ENCODE data around the gene CAP2. TPM values are rescaled to one million over a fixed set of nuclear protein-coding genes. Genes with fewer than 3 reads are reported as not detected.
"Not testable (repeated sequence)": the region's sequence is repeated elsewhere in the genome, so short reads cannot be mapped to it uniquely, and the experiment has no call there.

The CAP2 gene
- total RNA-seq, 2 experiments from 2014 or later: not detected

DNA sequence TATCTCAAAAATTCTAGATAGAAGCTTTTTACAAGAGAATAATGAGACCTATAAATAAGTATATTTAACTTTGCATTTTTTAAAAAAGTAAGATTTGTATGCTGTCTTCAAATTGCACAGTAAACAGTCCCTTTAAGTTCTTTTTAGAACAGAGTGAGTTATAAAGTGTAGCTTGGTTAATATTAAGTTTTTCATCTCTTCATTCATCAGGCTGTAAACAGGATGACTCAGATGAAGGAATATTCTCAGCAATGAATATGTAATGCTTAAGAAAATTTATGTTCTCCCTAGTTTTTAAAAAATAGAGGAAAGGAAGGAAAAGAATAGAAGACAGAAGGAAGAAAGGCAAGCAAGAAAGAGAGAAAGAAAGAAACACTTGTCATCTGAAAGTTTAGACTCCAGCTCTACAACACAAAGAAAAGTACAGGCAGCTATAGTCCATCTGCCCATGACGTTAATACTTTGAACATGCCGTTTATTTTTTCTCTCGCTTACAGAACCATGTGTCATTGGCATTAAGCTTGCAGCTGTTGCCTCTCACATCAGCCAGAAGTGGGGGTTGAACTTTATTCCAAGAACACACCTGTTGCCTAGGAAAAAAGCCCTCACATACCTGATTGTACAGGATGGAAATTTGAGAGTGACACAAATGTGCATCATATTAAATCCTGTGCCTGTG, 36.1 kb downstream of the CAP2 start:
- POLR2A ChIA-PET: no interaction called here
- CTCF ChIA-PET: no interaction called here
- no peaks in the 10 kb centered on the region for H3K4me1 Mint-ChIP-seq
- H3K27ac Mint-ChIP-seq: no peak overlapping the region
- no peak for DNase-seq
- H3K36me3 Mint-ChIP-seq (ENCODE audit: low read depth): no peaks in the 10 kb centered on the region
- no peak overlapping the region for H3K4me3 Mint-ChIP-seq
- no peaks in the 10 kb centered on the region for H3K27me3 Mint-ChIP-seq
- no peaks in the 10 kb centered on the region for H3K9me3 Mint-ChIP-seq

DNA sequence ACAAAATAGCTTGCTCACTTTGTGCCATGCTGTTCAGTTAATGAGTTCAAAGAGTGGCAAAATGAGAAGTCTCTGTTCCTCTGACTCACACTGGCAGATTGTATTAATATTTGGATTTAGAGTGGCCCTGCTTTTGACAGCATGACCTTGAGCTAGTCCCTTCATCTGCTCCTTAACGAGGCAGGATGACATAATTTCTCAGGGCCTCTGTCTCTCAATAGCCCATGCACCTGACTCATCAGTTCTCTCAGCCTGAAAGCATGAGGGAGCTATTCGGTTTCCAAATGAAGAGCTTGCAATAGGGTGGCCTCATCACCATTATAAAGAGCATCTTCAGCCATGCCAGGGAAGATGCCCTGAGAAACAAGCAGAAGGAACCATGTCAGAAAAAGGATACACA, 38.2 kb downstream of the CAP2 start:
- DNase-seq: no peak
- H3K27ac Mint-ChIP-seq: no peak overlapping the region
- H3K27me3 Mint-ChIP-seq: no peaks in the 10 kb centered on the region
- POLR2A ChIA-PET: no interaction called here
- no peaks in the 10 kb centered on the region for H3K36me3 Mint-ChIP-seq (ENCODE audit: low read depth)
- H3K4me3 Mint-ChIP-seq: no peak overlapping the region
- H3K4me1 Mint-ChIP-seq: no peaks in the 10 kb centered on the region
- no peaks in the 10 kb centered on the region for H3K9me3 Mint-ChIP-seq
- CTCF ChIA-PET: no interaction called here

DNA sequence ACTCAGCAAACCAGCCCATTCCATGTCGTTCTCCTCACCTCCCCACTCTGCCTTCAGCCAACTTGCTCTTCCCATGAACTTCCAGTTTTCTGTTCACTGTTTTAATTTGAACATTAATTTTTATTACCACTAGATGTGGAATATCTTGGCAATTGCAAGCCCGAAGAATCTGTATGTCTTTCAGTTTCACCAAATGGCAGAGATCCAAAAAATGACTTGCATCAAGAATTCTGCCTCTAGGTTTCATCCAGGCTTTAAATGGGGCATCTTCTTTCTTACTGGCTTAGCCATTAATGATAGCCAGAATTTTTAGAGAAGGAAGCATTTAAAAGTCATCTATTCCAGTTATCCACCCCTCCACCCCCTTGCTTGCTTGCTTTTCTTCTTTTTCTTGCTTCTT, 39.0 kb downstream of the CAP2 start:
- ChIA-PET POLR2A (no interaction called here), CTCF (no interaction called here)
- no peaks in the 10 kb centered on the region for H3K4me1 Mint-ChIP-seq
- H3K27ac Mint-ChIP-seq: no peak overlapping the region
- no peaks in the 10 kb centered on the region for H3K36me3 Mint-ChIP-seq (ENCODE audit: low read depth)
- H3K4me3 Mint-ChIP-seq: no peak overlapping the region
- no peak for DNase-seq
- H3K27me3 Mint-ChIP-seq: no peaks in the 10 kb centered on the region
- H3K9me3 Mint-ChIP-seq: no peaks in the 10 kb centered on the region

DNA sequence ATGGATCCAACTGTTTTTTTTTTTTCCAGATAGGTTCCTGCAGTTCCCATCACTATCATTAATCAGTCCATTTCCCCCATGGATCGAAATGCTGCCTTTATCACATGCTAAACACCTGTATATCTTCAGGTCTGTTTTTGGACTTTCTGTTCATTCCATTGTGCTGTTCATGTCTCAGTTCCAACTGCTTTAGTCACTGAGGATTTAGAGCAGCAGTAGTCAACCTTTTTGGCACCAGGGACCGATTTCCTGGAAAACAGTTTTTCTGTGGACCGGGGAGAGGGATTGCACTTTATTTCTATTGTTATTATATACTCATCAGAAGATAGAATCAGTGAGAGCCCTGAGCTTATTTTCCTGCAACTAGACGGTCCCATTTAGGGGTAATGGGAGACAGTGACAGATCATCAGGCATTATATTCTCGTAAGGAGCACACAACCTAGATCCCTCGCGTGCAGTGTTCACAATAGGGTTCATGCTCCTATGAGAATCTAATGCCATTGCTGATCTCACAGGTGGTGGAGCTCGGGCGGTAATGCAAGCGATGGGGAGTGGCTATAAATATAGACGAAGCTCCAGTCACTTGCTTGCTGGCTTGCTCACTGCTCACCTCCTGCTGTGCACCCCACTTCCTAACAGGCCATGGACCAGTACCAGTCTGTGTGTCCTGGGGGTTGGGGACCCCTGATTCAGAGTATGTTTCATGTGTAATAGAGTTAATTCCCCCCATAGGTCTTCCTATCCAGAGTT, 46.0 kb downstream of the CAP2 start:
- no peak overlapping the region for H3K27ac Mint-ChIP-seq

DNA sequence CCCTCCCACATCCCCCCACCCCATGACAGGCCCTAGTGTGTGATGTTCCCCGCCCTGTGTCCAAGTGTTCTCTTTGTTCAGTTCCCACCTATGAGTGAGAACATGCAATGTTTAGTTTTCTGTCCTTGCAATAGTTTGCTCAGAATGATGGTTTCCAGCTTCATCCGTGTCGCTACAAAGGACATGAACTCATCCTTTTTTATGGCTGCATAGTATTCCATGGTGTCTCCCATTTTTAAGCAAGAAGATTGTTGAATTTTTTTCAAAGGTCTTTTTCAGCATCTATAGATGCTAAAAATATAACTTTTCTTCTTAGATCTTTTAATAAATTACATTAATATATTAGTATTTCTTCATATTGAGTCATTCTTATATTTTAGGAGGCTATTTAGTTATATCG, 47.4 kb downstream of the CAP2 start:
- DNase-seq; POLR2A ChIA-PET; H3K4me1 Mint-ChIP-seq; H3K4me3 Mint-ChIP-seq; CTCF ChIA-PET; H3K9me3 Mint-ChIP-seq; H3K27me3 Mint-ChIP-seq; H3K27ac Mint-ChIP-seq; H3K36me3 Mint-ChIP-seq (ENCODE audit: low read depth): not testable (repeated sequence)

More for the DNA sequence above, 46.0 kb downstream of the CAP2 start:
- Mint-ChIP-seq H3K9me3 (no peaks in the 10 kb centered on the region), H3K4me3 (no peak overlapping the region), H3K36me3 (ENCODE audit: low read depth) (no peaks in the 10 kb centered on the region), H3K27me3 (no peaks in the 10 kb centered on the region), H3K4me1 (no peaks in the 10 kb centered on the region)
- CTCF ChIA-PET: no interaction called here
- no peak for DNase-seq
- POLR2A ChIA-PET: no interaction called here

DNA sequence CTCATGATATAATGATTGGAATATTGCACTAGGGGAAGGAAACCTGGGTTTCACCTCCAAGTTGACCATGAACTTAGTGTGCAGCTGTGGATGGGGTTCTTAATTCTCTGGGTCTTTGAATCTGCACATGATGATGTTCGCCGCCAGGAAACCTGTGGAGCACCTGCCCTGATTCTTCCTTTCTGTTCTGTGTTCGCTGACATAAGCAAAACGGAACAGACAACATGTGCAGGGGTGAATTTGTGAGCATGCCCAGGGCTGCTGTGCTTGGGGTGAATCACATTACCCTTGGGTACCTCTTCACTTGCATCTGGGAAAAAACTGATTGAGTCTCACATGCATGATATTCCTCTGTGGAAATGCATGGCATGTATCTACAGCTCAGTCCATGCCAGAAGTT, 48.8 kb downstream of the CAP2 start:
- H3K36me3 Mint-ChIP-seq (ENCODE audit: low read depth): no peaks in the 10 kb centered on the region
- H3K9me3 Mint-ChIP-seq: no peaks in the 10 kb centered on the region
- H3K4me1 Mint-ChIP-seq: no peaks in the 10 kb centered on the region
- H3K27ac Mint-ChIP-seq: no peak overlapping the region
- CTCF ChIA-PET: no interaction called here
- no peak for DNase-seq
- POLR2A ChIA-PET: no interaction called here
- no peaks in the 10 kb centered on the region for H3K27me3 Mint-ChIP-seq
- no peak overlapping the region for H3K4me3 Mint-ChIP-seq

DNA sequence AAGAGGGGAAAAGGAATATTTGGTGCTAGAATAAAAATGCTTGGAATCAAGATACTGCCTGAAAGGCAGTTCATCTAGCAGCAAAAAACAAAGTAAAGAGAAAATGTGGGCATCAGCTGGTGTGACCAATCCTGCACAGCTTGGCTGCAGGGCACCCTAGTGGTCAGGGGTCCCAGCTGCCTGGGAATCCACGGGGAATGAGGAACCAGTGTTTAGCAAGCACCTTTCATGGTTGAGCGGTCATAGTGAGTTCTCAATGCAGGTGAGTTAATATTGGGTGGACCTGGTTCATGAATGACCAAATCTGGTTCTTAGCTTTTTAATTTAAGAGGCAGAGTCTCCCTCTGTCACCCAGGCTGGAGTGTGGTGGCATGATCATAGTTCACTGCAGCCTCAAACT, 53.3 kb downstream of the CAP2 start:
- no peaks in the 10 kb centered on the region for H3K27me3 Mint-ChIP-seq

DNA sequence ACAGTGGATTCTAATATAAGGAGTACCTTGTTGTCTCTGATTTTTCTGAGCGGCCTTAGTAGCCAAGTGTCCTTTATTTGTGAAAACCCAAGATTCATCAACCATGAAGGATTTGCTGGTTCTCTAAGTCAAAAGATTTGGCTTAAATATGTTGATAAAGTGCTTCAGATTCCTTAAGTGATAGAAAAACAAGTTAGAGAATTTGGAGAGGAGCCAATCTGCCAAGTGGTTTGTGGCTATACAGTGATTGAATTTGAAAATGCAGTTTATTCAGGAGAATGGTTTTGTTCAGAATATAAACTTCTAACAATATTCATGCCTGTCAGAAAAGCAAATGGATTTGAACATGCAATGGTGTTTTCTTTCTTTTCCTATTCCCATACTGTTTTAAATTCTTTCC, 54.8 kb downstream of the CAP2 start:
- Mint-ChIP-seq H3K27me3 (no peaks in the 10 kb centered on the region), H3K36me3 (ENCODE audit: low read depth) (no peaks in the 10 kb centered on the region), H3K4me3 (no peak overlapping the region), H3K4me1 (no peaks in the 10 kb centered on the region), H3K9me3 (no peaks in the 10 kb centered on the region), H3K27ac (no peak overlapping the region)
- ChIA-PET POLR2A (no interaction called here), CTCF (no interaction called here)
- no peak for DNase-seq

More for the DNA sequence above, 53.3 kb downstream of the CAP2 start:
- no peak overlapping the region for H3K4me3 Mint-ChIP-seq
- H3K9me3 Mint-ChIP-seq: no peaks in the 10 kb centered on the region
- no peak for DNase-seq
- CTCF ChIA-PET: interaction anchor here (0.7 kb wide), 1 partner anchor 1871 kb away, joined by 3 read pairs; no protein-coding TSS in a partner anchor
- no peaks in the 10 kb centered on the region for H3K36me3 Mint-ChIP-seq (ENCODE audit: low read depth)
- no peaks in the 10 kb centered on the region for H3K4me1 Mint-ChIP-seq
- H3K27ac Mint-ChIP-seq: no peak overlapping the region
- POLR2A ChIA-PET: no interaction called here

DNA sequence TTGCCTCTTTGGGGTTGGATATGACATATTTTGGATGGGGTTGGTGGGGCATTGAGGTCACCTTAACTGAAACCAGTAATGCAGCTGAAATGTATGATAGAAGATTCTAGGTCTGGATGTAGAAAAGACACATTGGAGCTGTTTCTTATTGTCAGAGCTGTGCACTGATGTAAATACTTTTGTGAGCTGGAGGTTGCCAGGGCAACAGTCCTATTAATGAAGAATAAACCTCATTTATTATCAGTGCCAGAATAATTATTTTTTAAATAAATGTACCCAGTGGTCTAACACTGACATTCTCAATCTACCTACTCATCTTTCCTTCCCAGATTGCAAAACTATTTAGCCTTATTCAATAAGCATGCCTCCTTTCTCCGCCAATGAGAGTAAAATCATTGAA, 57.0 kb downstream of the CAP2 start:
- Mint-ChIP-seq H3K27me3 (no peaks in the 10 kb centered on the region), H3K27ac (no peak overlapping the region), H3K9me3 (no peaks in the 10 kb centered on the region), H3K4me3 (no peak overlapping the region), H3K4me1 (no peaks in the 10 kb centered on the region), H3K36me3 (ENCODE audit: low read depth) (no peaks in the 10 kb centered on the region)
- CTCF ChIA-PET: no interaction called here
- POLR2A ChIA-PET: no interaction called here
- DNase-seq: no peak

DNA sequence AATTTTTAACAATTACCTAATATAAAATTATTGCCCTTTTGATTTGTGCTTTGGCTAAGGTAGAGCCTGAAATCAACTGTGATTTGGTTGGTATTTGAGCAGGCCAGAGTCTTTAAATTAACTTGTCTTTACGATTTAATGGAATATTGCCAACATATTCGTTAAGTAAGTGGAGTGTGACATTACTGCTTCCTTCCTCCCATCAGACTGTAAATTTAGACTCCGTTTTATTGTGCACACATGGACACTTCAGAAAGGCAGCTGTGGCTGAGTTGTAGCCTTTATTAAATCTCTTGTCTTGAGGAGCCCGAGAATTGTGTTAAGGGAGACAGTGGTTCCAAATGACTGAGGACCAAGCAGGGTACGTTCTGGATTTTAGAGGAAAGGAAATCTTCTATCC, 57.4 kb downstream of the CAP2 start:
- H3K27me3 Mint-ChIP-seq: no peaks in the 10 kb centered on the region
- H3K27ac Mint-ChIP-seq: no peak overlapping the region
- no peaks in the 10 kb centered on the region for H3K4me1 Mint-ChIP-seq
- ChIA-PET POLR2A (no interaction called here), CTCF (interaction anchor here (0.8 kb wide), 1 partner anchor 524 kb away, joined by 3 read pairs; no protein-coding TSS in a partner anchor)
- H3K9me3 Mint-ChIP-seq: no peaks in the 10 kb centered on the region
- H3K4me3 Mint-ChIP-seq: no peak overlapping the region
- no peak for DNase-seq
- no peaks in the 10 kb centered on the region for H3K36me3 Mint-ChIP-seq (ENCODE audit: low read depth)

DNA sequence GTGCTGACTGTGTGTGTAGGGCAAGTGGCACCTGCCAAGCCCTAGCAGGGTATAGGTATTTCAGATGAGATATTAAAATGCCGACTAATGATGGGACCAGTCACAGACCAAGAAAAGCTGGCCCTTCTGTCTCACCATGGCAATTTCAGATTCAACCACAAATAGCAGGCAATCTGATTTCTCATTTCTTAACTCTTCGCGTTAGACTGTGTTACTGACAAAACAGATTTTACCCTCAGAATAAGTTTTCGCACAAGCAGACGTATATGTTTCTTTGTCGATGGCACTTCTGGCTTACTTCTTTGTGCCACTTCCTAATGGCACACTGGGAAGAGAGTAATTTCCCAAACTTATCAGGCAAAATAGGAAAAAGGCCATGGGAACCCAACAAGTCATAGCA, 58.7 kb downstream of the CAP2 start:
- DNase-seq: no peak
- Mint-ChIP-seq H3K4me3 (no peak overlapping the region), H3K36me3 (ENCODE audit: low read depth) (no peaks in the 10 kb centered on the region), H3K27me3 (peaks cover 3% of the 10 kb centered on the region), H3K4me1 (no peaks in the 10 kb centered on the region), H3K27ac (no peak overlapping the region), H3K9me3 (no peaks in the 10 kb centered on the region)
- CTCF ChIA-PET: no interaction called here
- POLR2A ChIA-PET: no interaction called here

DNA sequence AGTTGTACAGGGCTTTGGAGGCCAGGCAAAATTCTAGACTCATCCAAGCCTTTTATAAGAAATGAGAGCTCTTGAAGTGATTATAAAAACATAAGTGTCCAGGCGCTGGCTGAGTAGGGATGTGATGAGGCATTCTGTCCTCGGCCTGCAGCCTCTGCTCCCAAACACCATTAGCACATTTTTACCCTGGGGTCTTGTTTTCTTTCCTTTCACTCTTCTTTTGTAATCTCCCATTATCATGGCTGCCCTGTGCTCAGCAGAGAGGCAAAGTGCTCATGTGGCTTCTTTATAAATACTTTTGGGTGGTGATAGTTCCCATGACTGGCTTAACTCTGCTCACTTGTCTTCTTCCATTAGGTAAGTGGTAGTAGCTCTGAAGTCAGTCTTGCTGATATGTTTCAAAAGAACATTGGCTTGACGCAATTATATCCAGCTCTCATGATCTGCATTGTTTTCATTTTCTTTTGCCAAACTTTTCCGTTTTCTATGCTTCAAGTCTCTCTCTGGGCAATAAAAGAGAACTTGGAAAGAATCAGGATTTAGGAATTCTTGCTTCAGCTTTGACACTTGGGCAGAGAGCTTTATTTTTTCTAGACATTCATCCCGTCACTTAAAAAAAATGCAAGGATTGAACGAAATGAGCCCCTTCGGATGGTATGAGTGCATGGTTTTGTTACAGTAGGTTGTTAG, 61.1 kb downstream of the CAP2 start:
- DNase-seq: no peak
- Mint-ChIP-seq H3K9me3 (no peaks in the 10 kb centered on the region), H3K27ac (no peak overlapping the region), H3K36me3 (ENCODE audit: low read depth) (no peaks in the 10 kb centered on the region), H3K4me1 (no peaks in the 10 kb centered on the region), H3K4me3 (no peak overlapping the region), H3K27me3 (peaks cover 9% of the 10 kb centered on the region)
- ChIA-PET CTCF (no interaction called here), POLR2A (no interaction called here)

DNA sequence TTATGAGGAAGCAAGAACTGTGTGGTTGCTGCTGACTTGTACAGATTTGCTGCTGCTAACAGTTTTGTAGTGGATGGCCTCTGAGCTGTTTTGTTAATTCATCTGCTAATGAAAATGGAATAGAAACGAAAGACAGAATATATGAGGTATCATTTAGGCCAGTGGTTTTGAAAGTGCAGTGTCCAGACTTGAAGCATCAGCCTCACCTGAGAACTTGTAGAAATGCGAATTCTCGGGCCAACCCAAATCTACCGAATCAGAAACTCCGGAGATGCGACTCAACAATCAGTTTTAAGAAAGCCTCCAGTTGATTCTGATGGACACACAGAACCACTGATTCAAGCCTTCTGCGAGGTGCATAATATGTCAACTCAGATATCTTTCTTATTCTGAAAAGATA, 62.5 kb downstream of the CAP2 start:
- H3K4me3 Mint-ChIP-seq: no peak overlapping the region
- CTCF ChIA-PET: no interaction called here
- H3K4me1 Mint-ChIP-seq: no peaks in the 10 kb centered on the region
- no peaks in the 10 kb centered on the region for H3K36me3 Mint-ChIP-seq (ENCODE audit: low read depth)
- H3K27me3 Mint-ChIP-seq: peaks cover 9% of the 10 kb centered on the region
- DNase-seq: no peak
- POLR2A ChIA-PET: no interaction called here
- H3K27ac Mint-ChIP-seq: no peak overlapping the region
- no peaks in the 10 kb centered on the region for H3K9me3 Mint-ChIP-seq

DNA sequence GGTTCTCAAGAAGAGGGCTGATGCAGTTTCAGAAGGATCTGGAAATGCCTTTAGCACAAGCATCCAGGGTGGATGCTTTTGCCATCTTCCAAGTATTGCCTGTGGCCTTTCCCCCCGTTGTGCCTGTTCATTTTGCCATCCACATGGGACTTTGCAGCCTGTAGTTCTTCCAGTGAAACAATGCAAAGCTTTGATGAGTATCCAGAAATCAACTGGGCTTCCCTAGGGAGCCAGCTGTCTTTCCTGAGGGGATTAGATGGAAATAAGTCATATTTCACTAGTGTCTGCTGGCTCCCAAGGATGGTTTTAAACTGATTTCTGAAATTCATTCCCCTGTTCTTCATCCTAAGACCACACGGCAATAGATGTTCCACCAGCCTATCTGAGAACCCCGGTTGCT, 63.3 kb downstream of the CAP2 start:
- CTCF ChIA-PET: no interaction called here
- POLR2A ChIA-PET: no interaction called here
- no peak overlapping the region for H3K4me3 Mint-ChIP-seq
- DNase-seq: no peak
- no peaks in the 10 kb centered on the region for H3K4me1 Mint-ChIP-seq
- no peaks in the 10 kb centered on the region for H3K36me3 Mint-ChIP-seq (ENCODE audit: low read depth)
- peaks cover 9% of the 10 kb centered on the region for H3K27me3 Mint-ChIP-seq
- H3K27ac Mint-ChIP-seq: no peak overlapping the region
- H3K9me3 Mint-ChIP-seq: no peaks in the 10 kb centered on the region

All from activated CD4-positive, alpha-beta memory T cell treated with anti-CD3 and anti-CD28 coated beads, Interleukin-2, amount 10 ng/mL, durations not matched to agents 7 days and 5 days (primary cell).